BLaER1 treated with 17β-estradiol and CSF1 and Interleukin-3, amounts not matched to agents 10 nM and 100 nM (cell line): ENCODE data around the gene VWA3A.

Source experiments
- H3K27ac ChIP-seq, 11 experiments: shearing (Covaris generic); formaldehyde crosslinking; 2 replicates each; pipeline ENCODE4 v1.8.1; 2022
- H3K27me3 ChIP-seq, 11 experiments: shearing (Covaris generic); formaldehyde crosslinking; 2 replicates each; pipeline ENCODE4 v1.8.1; 2022
- H3K36me3 ChIP-seq, 11 experiments: shearing (Covaris generic); formaldehyde crosslinking; 2 replicates each; pipeline ENCODE4 v1.8.1; 2022
- H3K4me1 ChIP-seq, 10 experiments: shearing (Covaris generic); formaldehyde crosslinking; 2 replicates each; pipeline ENCODE4 v1.8.1; 2022
- H3K4me2 ChIP-seq, 11 experiments: shearing (Covaris generic); formaldehyde crosslinking; 2 replicates each; pipeline ENCODE4 v1.8.1; 2022
- H3K4me3 ChIP-seq, 10 experiments: shearing (Covaris generic); formaldehyde crosslinking; 2 replicates each; pipeline ENCODE4 v1.8.1; 2022
- H3K9ac ChIP-seq, 11 experiments: shearing (Covaris generic); formaldehyde crosslinking; 2 replicates each; pipeline ENCODE4 v1.8.1; 2022
- H3K9me3 ChIP-seq, 11 experiments: shearing (Covaris generic); formaldehyde crosslinking; replicated peaks in 1 of 11; 2 replicates each; pipeline ENCODE4 v1.8.1; 2022
- H4K20me1 ChIP-seq, 11 experiments: shearing (Covaris generic); formaldehyde crosslinking; 2 replicates each; pipeline ENCODE4 v1.8.1; 2022
- Cebpa-rat ChIP-seq, 11 experiments: shearing (Covaris generic); IDR thresholded peaks; 2 replicates each; pipeline ENCODE4 v1.8.1; 2022

VWA3A gene

GRCh38 chr16:22055881-22056280 is 36.5 kb upstream of the VWA3A start:
- no peak overlapping the region for H3K4me3 ChIP-seq
- H3K36me3 ChIP-seq: peaks cover 0 to 28% (median 9%) of the 10 kb centered on the region in 11 experiments; a peak in 14 of 22 replicates
- peaks cover 0 to 7% (median 0%) of the 10 kb centered on the region in 10 experiments; a peak in 3 of 20 replicates for H3K4me1 ChIP-seq
- H3K27ac ChIP-seq: no peak overlapping the region
- peaks cover 0 to 36% (median 0%) of the 10 kb centered on the region in 11 experiments; a peak in 7 of 22 replicates for H4K20me1 ChIP-seq
- H3K27me3 ChIP-seq: no peaks in the 10 kb centered on the region
- H3K9me3 ChIP-seq: no peaks in the 10 kb centered on the region
- no peak overlapping the region for H3K4me2 ChIP-seq
- no peak for TF ChIP-seq Cebpa-rat (IDR thresholded peaks at IDR 0.05)
- no peak overlapping the region for H3K9ac ChIP-seq

GRCh38 chr16:22063888-22064467 is 28.4 kb upstream of the VWA3A start:
- Histone ChIP-seq H3K9ac (no peak overlapping the region), H3K27ac (no peak overlapping the region), H3K36me3 (peaks cover 17 to 32% (median 22%) of the 10 kb centered on the region in 11 experiments), H3K4me1 (no peaks in the 10 kb centered on the region), H3K4me3 (no peak overlapping the region), H3K9me3 (peaks cover 23 to 28% (median 25%) of the 10 kb centered on the region in 11 experiments), H4K20me1 (peaks cover 0 to 49% (median 6%) of the 10 kb centered on the region in 11 experiments; a peak in 8 of 22 replicates), H3K27me3 (no peaks in the 10 kb centered on the region), H3K4me2 (no peak overlapping the region)
- no peak for TF ChIP-seq Cebpa-rat (IDR thresholded peaks at IDR 0.05)

GRCh38 chr16:22065252-22065651 is 27.1 kb upstream of the VWA3A start:
- H4K20me1 ChIP-seq: peaks cover 0 to 41% (median 7%) of the 10 kb centered on the region in 11 experiments; a peak in 8 of 22 replicates
- peaks cover 23 to 28% (median 25%) of the 10 kb centered on the region in 11 experiments for H3K9me3 ChIP-seq
- no peak overlapping the region for H3K4me2 ChIP-seq
- TF ChIP-seq Cebpa-rat (IDR thresholded peaks at IDR 0.05): no peak
- H3K36me3 ChIP-seq: peaks cover 17 to 32% (median 22%) of the 10 kb centered on the region in 11 experiments
- no peak overlapping the region for H3K9ac ChIP-seq
- no peak overlapping the region for H3K4me3 ChIP-seq
- H3K4me1 ChIP-seq: peaks cover 0 to 8% (median 2%) of the 10 kb centered on the region in 10 experiments; a peak in 12 of 20 replicates
- no peak overlapping the region for H3K27ac ChIP-seq
- H3K27me3 ChIP-seq: no peaks in the 10 kb centered on the region

- Histone ChIP-seq H3K9ac (no peak overlapping the region), H3K27ac (no peak overlapping the region), H3K4me1 (peaks cover 0 to 21% (median 10%) of the 10 kb centered on the region in 10 experiments; a peak in 12 of 20 replicates), H3K36me3 (peaks cover 19 to 27% (median 21%) of the 10 kb centered on the region in 11 experiments), H3K4me2 (peak overlapping the region in 5 of 11 experiments; percentile 4 to 27 (median 21); a peak in 6 of 22 replicates), H3K27me3 (no peaks in the 10 kb centered on the region), H3K9me3 (peaks cover 21 to 27% (median 23%) of the 10 kb centered on the region in 11 experiments), H3K4me3 (no peak overlapping the region), H4K20me1 (peaks cover 6 to 56% (median 14%) of the 10 kb centered on the region in 11 experiments; a peak in 12 of 22 replicates)
- TF ChIP-seq Cebpa-rat (IDR thresholded peaks at IDR 0.05): no peak
Measured at GRCh38 chr16:22070361-22071330, 21.7 kb upstream of the VWA3A start.

- no peak overlapping the region for H3K27ac ChIP-seq
- no peaks in the 10 kb centered on the region for H3K27me3 ChIP-seq
- peaks cover 6 to 56% (median 14%) of the 10 kb centered on the region in 11 experiments; a peak in 13 of 22 replicates for H4K20me1 ChIP-seq
- no peak overlapping the region for H3K9ac ChIP-seq
- peaks cover 14 to 20% (median 15%) of the 10 kb centered on the region in 11 experiments for H3K9me3 ChIP-seq
- TF ChIP-seq Cebpa-rat (IDR thresholded peaks at IDR 0.05): no peak
- H3K4me3 ChIP-seq: no peak overlapping the region
- H3K36me3 ChIP-seq: peaks cover 11 to 25% (median 14%) of the 10 kb centered on the region in 11 experiments
- H3K4me2 ChIP-seq: peak overlapping the region in 5 of 11 experiments; percentile 4 to 27 (median 21); a peak in 4 of 22 replicates
- peaks cover 0 to 21% (median 10%) of the 10 kb centered on the region in 10 experiments; a peak in 12 of 20 replicates for H3K4me1 ChIP-seq
Measured at GRCh38 chr16:22071331-22071910, 20.9 kb upstream of the VWA3A start.

GRCh38 chr16:22073350-22073749 is 19.0 kb upstream of the VWA3A start:
- H3K36me3 ChIP-seq: peaks cover 0 to 20% (median 3%) of the 10 kb centered on the region in 11 experiments; a peak in 4 of 22 replicates
- H4K20me1 ChIP-seq: peaks cover 6 to 60% (median 14%) of the 10 kb centered on the region in 11 experiments; a peak in 13 of 22 replicates
- no peak overlapping the region for H3K4me3 ChIP-seq
- H3K9me3 ChIP-seq: peaks cover 0 to under 1% (median 0%) of the 10 kb centered on the region in 11 experiments; a peak in 1 of 22 replicates
- TF ChIP-seq Cebpa-rat (IDR thresholded peaks at IDR 0.05): no peak
- H3K27ac ChIP-seq: no peak overlapping the region
- no peaks in the 10 kb centered on the region for H3K27me3 ChIP-seq
- no peak overlapping the region for H3K4me2 ChIP-seq
- no peak overlapping the region for H3K9ac ChIP-seq
- peaks cover 0 to 21% (median 10%) of the 10 kb centered on the region in 10 experiments; a peak in 12 of 20 replicates for H3K4me1 ChIP-seq

GRCh38 chr16:22075043-22075757 is 17.1 kb upstream of the VWA3A start:
- Histone ChIP-seq H3K4me3 (no peak overlapping the region), H4K20me1 (peaks cover 6 to 57% (median 14%) of the 10 kb centered on the region in 11 experiments; a peak in 13 of 22 replicates), H3K4me1 (peaks cover 0 to 15% (median 9%) of the 10 kb centered on the region in 10 experiments; a peak in 12 of 20 replicates), H3K36me3 (peaks cover 0 to 31% (median 15%) of the 10 kb centered on the region in 11 experiments; a peak in 10 of 22 replicates), H3K27me3 (no peaks in the 10 kb centered on the region), H3K4me2 (no peak overlapping the region), H3K27ac (no peak overlapping the region), H3K9me3 (no peaks in the 10 kb centered on the region), H3K9ac (no peak overlapping the region)
- no peak for TF ChIP-seq Cebpa-rat (IDR thresholded peaks at IDR 0.05)

GRCh38 chr16:22075776-22076175 is 16.6 kb upstream of the VWA3A start:
- Histone ChIP-seq H3K27me3 (no peaks in the 10 kb centered on the region), H4K20me1 (peaks cover 6 to 51% (median 13%) of the 10 kb centered on the region in 11 experiments; a peak in 13 of 22 replicates), H3K4me3 (no peak overlapping the region), H3K9ac (no peak overlapping the region), H3K4me1 (peaks cover 0 to 9% (median 4%) of the 10 kb centered on the region in 10 experiments; a peak in 11 of 20 replicates), H3K9me3 (no peaks in the 10 kb centered on the region), H3K27ac (no peak overlapping the region), H3K36me3 (peaks cover 0 to 31% (median 15%) of the 10 kb centered on the region in 11 experiments; a peak in 10 of 22 replicates), H3K4me2 (no peak overlapping the region)
- no peak for TF ChIP-seq Cebpa-rat (IDR thresholded peaks at IDR 0.05)
